ENCODE measurements around the gene KRTAP9-6.
"Not testable (repeated sequence)": the region's sequence is repeated elsewhere in the genome, so short reads cannot be mapped to it uniquely, and the experiment has no call there.

The KRTAP9-6 gene

GRCh38 chr17:41246995-41247787 is 18.0 kb upstream of the KRTAP9-6 start:
- DNase-seq (ENCODE audit: low spot score); in situ Hi-C loops (cut with MboI; ENCODE audit: low sequenced_read_pairs, unreplicated experiment): not testable (repeated sequence)

- in situ Hi-C loops (cut with MboI; ENCODE audit: low sequenced_read_pairs, unreplicated experiment) = not testable (repeated sequence)
- peak; percentile 0 for DNase-seq (ENCODE audit: low spot score)
These were observed 15.4 kb upstream of the KRTAP9-6 start, which contains the start of gene KRTAP9-4 for GRCh38 chr17:41249637-41250240. Gene KRTAP9-4 (plus strand): TSS chr17:41249687. CDS start chr17:41249721, 34 bp downstream.

- DNase-seq (ENCODE audit: low spot score) = peak; percentile 0
- in situ Hi-C loops (cut with MboI; ENCODE audit: low sequenced_read_pairs, unreplicated experiment) = no loop called here
- TF ChIP-seq CTCF (IDR thresholded peaks at IDR 0.05; ENCODE audit: borderline replicate concordance, control extremely low read depth, extremely low read depth, insufficient read depth, missing control alignments) = no peak
These were observed 13.9 kb upstream of the KRTAP9-6 start for GRCh38 chr17:41251261-41251660.

GRCh38 chr17:41254861-41255260 is 10.3 kb upstream of the KRTAP9-6 start:
- TF ChIP-seq CTCF (IDR thresholded peaks at IDR 0.05; ENCODE audit: borderline replicate concordance, control extremely low read depth, extremely low read depth, insufficient read depth, missing control alignments) = no peak
- in situ Hi-C loops (cut with MboI; ENCODE audit: low sequenced_read_pairs, unreplicated experiment) = no loop called here
- no peak for DNase-seq (ENCODE audit: low spot score)

GRCh38 chr17:41255381-41256290 is 9.5 kb upstream of the KRTAP9-6 start, which contains the start of gene KRTAP9-9:
Gene KRTAP9-9 (plus strand): TSS chr17:41255384.
- in situ Hi-C loops (cut with MboI; ENCODE audit: low sequenced_read_pairs, unreplicated experiment) = not testable (repeated sequence)
- DNase-seq (ENCODE audit: low spot score) = peak; percentile 1

GRCh38 chr17:41256291-41256685 is 8.9 kb upstream of the KRTAP9-6 start:
- DNase-seq (ENCODE audit: low spot score) = peak; percentile 0
- TF ChIP-seq CTCF (IDR thresholded peaks at IDR 0.05; ENCODE audit: borderline replicate concordance, control extremely low read depth, extremely low read depth, insufficient read depth, missing control alignments) = no peak
- in situ Hi-C loops (cut with MboI; ENCODE audit: low sequenced_read_pairs, unreplicated experiment) = no loop called here

- in situ Hi-C loops (cut with MboI; ENCODE audit: low sequenced_read_pairs, unreplicated experiment) = no loop called here
- DNase-seq (ENCODE audit: low spot score) = no peak
- no peak for TF ChIP-seq CTCF (IDR thresholded peaks at IDR 0.05; ENCODE audit: borderline replicate concordance, control extremely low read depth, extremely low read depth, insufficient read depth, missing control alignments)
These were observed 6.8 kb upstream of the KRTAP9-6 start for GRCh38 chr17:41258406-41258805.

GRCh38 chr17:41263212-41263611 is 2.0 kb upstream of the KRTAP9-6 start:
- peak; percentile 1 for DNase-seq (ENCODE audit: low spot score)
- no peak for TF ChIP-seq CTCF (IDR thresholded peaks at IDR 0.05; ENCODE audit: borderline replicate concordance, control extremely low read depth, extremely low read depth, insufficient read depth, missing control alignments)
- in situ Hi-C loops (cut with MboI; ENCODE audit: low sequenced_read_pairs, unreplicated experiment) = no loop called here

Data from GM13976 (cell line).